Gastrocnemius medialis (tissue), 4 donors: Measurements from ENCODE around the gene ASPHD2. TPM values are rescaled to one million over a fixed set of nuclear protein-coding genes. Genes with fewer than 3 reads are reported as not detected.

Experiments
- ATAC-seq, 2 donors: fragments of 150-250 bp; one replicate each; pipeline ENCODE4 v1.9.1; 2016
- DNase-seq, 2 donors: peaks; one replicate each; pipeline ENCODE4 v3.0.0-alpha.2; 2019
- H3K27ac ChIP-seq, 4 donors: fragments of 200-600 bp; sonication (generic); 1 replicate in 1 of 4; 2 replicates in 3 of 4; pipeline ENCODE4 v1.5.1; 2016 to 2018; ENCODE audit warnings: mild to moderate bottlenecking in 2 of 4, moderate library complexity in 1 of 4
- H3K27me3 ChIP-seq, 3 donors: fragments of 200-600 bp; sonication (generic) in 2 of 3; 1 replicate in 1 of 3; 2 replicates in 2 of 3; pipeline versions ENCODE4 v1.5.1 to v1.6.0; 2016 to 2019; ENCODE audit warnings: mild to moderate bottlenecking in 1 of 3, moderate library complexity in 1 of 3
- H3K36me3 ChIP-seq, 2 donors: fragments of 200-600 bp; sonication (generic) in 1 of 2; one replicate each; pipeline ENCODE4 v1.5.1; 2017 to 2018
- H3K4me1 ChIP-seq, 2 donors: fragments of 200-600 bp; sonication (generic) in 1 of 2; one replicate each; pipeline ENCODE4 v1.5.1; 2016 to 2017; ENCODE audit warnings: mild to moderate bottlenecking in 2 of 2
- H3K4me3 ChIP-seq, 4 donors: fragments of 200-600 bp; sonication (generic) in 3 of 4; 1 replicate in 1 of 4; 2 replicates in 3 of 4; pipeline ENCODE4 v1.5.1; 2016 to 2019; ENCODE audit warnings: mild to moderate bottlenecking in 2 of 4
- H3K9me3 ChIP-seq, 3 donors: fragments of 200-600 bp; sonication (generic) in 2 of 3; 1 replicate in 1 of 3; 2 replicates in 2 of 3; pipeline ENCODE4 v1.5.1; 2016 to 2019
- POLR2A ChIP-seq, 2 donors: fragments of 450-650 bp; IDR thresholded peaks; one replicate each; pipeline ENCODE4 v1.6.1; 2017; ENCODE audit warnings: antibody characterized with exemption in 2 of 2, mild to moderate bottlenecking in 2 of 2, moderate library complexity in 2 of 2
- in situ Hi-C, 4 donors: fragments of 200-750 bp; cut with MboI; loops; one replicate each; pipeline versions ENCODE4 v1.15.0 to v1.8.0; 2017; ENCODE audit warnings: low sequenced_read_pairs in 4 of 4
- intact Hi-C: fragments of 100-400 bp; cut with DNase I; formaldehyde crosslinking; loops from one replicate; pipeline ENCODE4 v1.15.1; 2023; ENCODE audit warnings: low total_unique reads
- total RNA-seq, 4 donors: library from RNA; depleted of rRNA; stranded (reverse); fragments of >200 nt; gene quantifications; one replicate each; pipeline versions ENCODE4 v1.1.0 to v1.2.3, GENCODE V29; 2016
- TF ChIP-seq, protein P1 (sequence below), 5 experiments: fragments of 450-650 bp in 3 of 5; fragments of 200-600 bp in 2 of 5; sonication (generic) in 2 of 5; IDR thresholded peaks in 4 of 5; conservative IDR thresholded peaks in 1 of 5; 1 replicate in 4 of 5; 2 replicates in 1 of 5; pipeline ENCODE4 v1.5.1; 2016 to 2019; ENCODE audit warnings: antibody characterized with exemption in 5 of 5, mild to moderate bottlenecking in 3 of 5, moderate library complexity in 3 of 5

ASPHD2 gene
- total RNA-seq, 4 donors from 2014 or later: 0.07 to 0.10 TPM; not detected in 2

DNA sequence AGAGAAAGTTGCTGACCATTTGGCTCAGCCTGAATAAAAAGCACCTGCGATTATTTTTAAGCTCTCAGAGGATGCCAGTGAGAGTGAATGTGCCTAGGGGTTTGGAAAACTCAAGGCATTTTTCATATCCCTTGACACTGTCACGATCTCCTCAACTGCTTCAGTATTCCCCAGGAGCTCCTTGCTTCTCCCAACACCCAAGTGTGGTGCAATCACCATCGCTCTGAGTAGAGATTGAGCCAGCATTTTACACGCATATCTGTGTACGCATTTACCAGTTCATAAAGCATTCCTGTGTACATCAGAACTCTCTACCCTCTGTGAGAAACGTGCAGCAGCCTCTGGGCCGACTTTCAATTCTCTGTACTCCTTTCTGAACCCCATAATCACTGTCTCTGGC is 56.0 kb downstream of the ASPHD2 start:
- intact Hi-C loops: loop anchor here (2.0 kb wide), 1 partner anchor 18 kb away; no protein-coding TSS in a partner anchor
- no peak for DNase-seq
- no peaks in the 10 kb centered on the region for H3K9me3 ChIP-seq
- H3K4me1 ChIP-seq: peaks cover 47 to 50% of the 10 kb centered on the region in 2 donors
- peaks cover 0 to 29% of the 10 kb centered on the region in 2 donors for H3K36me3 ChIP-seq
- no peak for ATAC-seq
- peak overlapping the region in 2 of 4 donors; percentile 76 to 80 for H3K4me3 ChIP-seq
- in situ Hi-C loops: loop anchor here in 2 of 4 donors (10.0 kb wide), 1 partner anchor 100 kb away; no protein-coding TSS in a partner anchor
- no peaks in the 10 kb centered on the region for H3K27me3 ChIP-seq
- peak overlapping the region; percentile 93 to 100 (median 94) for H3K27ac ChIP-seq
- TF ChIP-seq POLR2A (IDR thresholded peaks at IDR 0.05): no peak
- TF ChIP-seq, protein P1, sequence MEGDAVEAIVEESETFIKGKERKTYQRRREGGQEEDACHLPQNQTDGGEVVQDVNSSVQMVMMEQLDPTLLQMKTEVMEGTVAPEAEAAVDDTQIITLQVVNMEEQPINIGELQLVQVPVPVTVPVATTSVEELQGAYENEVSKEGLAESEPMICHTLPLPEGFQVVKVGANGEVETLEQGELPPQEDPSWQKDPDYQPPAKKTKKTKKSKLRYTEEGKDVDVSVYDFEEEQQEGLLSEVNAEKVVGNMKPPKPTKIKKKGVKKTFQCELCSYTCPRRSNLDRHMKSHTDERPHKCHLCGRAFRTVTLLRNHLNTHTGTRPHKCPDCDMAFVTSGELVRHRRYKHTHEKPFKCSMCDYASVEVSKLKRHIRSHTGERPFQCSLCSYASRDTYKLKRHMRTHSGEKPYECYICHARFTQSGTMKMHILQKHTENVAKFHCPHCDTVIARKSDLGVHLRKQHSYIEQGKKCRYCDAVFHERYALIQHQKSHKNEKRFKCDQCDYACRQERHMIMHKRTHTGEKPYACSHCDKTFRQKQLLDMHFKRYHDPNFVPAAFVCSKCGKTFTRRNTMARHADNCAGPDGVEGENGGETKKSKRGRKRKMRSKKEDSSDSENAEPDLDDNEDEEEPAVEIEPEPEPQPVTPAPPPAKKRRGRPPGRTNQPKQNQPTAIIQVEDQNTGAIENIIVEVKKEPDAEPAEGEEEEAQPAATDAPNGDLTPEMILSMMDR (IDR thresholded peaks at IDR 0.05 in 4 of 5, conservative IDR thresholded peaks at IDR 0.05 in 1 of 5): no peak

DNA sequence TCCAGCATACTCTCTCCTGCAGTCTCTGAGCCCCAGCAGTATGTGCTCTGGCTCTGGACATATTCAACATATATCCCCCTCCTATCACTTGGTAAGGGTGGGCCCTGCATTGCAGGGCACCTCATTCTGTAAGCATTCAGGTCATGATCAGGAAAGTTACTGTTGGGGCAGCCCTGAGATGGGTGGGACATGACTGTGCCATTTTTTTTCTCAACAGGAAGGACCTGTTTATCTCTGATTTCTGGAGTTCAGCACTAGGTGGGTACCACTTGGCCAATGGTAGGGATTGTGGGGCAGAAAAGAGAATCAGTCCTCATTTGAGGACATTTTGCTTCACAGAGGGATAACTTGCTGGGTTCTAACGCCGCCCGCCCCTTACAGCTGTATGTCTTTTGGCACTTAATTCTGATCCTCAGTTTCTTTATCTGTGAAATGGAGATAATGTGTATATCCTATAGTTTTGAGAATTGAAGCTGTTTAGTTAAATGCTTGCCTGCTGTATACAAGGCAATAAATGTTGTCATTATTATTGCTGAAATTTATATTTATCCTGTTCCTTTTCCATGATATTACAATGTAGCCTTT is 56.8 kb downstream of the ASPHD2 start:
- in situ Hi-C loops (loop anchor here in 2 of 4 donors (10.0 kb wide), 1 partner anchor 99 kb away; no protein-coding TSS in a partner anchor), intact Hi-C loops (loop anchor here (2.0 kb wide), 1 partner anchor 17 kb away; no protein-coding TSS in a partner anchor)
- TF ChIP-seq, protein P1 (IDR thresholded peaks at IDR 0.05 in 4 of 5, conservative IDR thresholded peaks at IDR 0.05 in 1 of 5): no peak
- TF ChIP-seq POLR2A (IDR thresholded peaks at IDR 0.05): no peak
- Histone ChIP-seq H3K36me3 (peaks cover 0 to 34% of the 10 kb centered on the region in 2 donors), H3K27me3 (no peaks in the 10 kb centered on the region), H3K27ac (peak overlapping the region; percentile 93 to 100 (median 94)), H3K9me3 (no peaks in the 10 kb centered on the region), H3K4me3 (no peak overlapping the region), H3K4me1 (peaks cover 41% of the 10 kb centered on the region in 2 donors)
- DNase-seq: no peak
- ATAC-seq: no peak

DNA sequence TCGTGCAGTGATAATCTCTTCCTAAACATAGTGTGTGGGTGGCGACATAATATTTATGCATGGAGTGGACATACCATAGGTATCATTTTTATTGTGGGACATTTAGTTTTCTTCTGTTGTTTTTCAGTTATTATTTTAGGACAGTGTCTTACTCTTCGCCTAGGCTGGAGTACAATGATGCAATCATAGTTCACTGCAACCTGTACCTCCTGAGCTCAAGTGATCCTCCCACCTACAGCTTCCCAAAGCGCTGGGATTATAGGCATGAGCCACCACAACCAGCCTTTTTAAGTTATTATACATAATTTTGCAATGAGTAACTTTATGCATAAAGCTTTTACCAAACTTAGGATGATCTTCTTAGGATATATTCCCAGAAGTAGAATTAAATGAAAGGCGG is 57.3 kb downstream of the ASPHD2 start:
- intact Hi-C loops (no loop called here), in situ Hi-C loops (loop anchor here in 2 of 4 donors (10.0 kb wide), 1 partner anchor 98 kb away; no protein-coding TSS in a partner anchor)
- no peaks in the 10 kb centered on the region for H3K27me3 ChIP-seq
- H3K4me1 ChIP-seq: peaks cover 36% of the 10 kb centered on the region in 2 donors
- H3K9me3 ChIP-seq: no peaks in the 10 kb centered on the region
- peak overlapping the region; percentile 93 to 100 (median 94) for H3K27ac ChIP-seq
- ATAC-seq: no peak
- no peak overlapping the region for H3K4me3 ChIP-seq
- H3K36me3 ChIP-seq: peaks cover 1 to 39% of the 10 kb centered on the region in 2 donors
- no peak for DNase-seq
- TF ChIP-seq, protein P1 (IDR thresholded peaks at IDR 0.05 in 4 of 5, conservative IDR thresholded peaks at IDR 0.05 in 1 of 5): no peak
- TF ChIP-seq POLR2A (IDR thresholded peaks at IDR 0.05): no peak

DNA sequence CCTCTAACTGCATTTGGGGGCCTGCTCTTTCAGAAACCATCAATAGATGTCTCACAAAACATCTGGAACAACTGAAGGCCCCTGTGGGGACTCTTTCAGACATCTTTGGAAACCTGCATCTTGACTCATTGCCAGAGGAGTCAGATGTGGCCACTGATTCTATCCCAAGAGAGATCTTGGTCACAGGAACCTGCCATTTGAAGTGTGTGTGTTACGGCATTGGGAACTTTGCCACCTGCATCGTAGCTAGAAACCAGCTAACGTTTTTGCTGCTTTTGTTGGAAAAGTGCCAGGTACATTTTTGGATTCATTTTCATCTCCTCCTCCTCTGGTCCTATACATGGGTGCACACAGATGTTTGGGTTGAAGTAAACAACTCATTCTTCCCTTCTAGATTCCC is 58.9 kb downstream of the ASPHD2 start:
- in situ Hi-C loops: loop anchor here in 2 of 4 donors (10.0 kb wide), 1 partner anchor 97 kb away; no protein-coding TSS in a partner anchor
- intact Hi-C loops: no loop called here
- H3K36me3 ChIP-seq: peaks cover 3 to 55% of the 10 kb centered on the region in 2 donors

More for the DNA sequence above, 58.9 kb downstream of the ASPHD2 start:
- no peak for ATAC-seq
- TF ChIP-seq, protein P1 (IDR thresholded peaks at IDR 0.05 in 4 of 5, conservative IDR thresholded peaks at IDR 0.05 in 1 of 5): no peak
- no peak for TF ChIP-seq POLR2A (IDR thresholded peaks at IDR 0.05)
- Histone ChIP-seq H3K4me3 (no peak overlapping the region), H3K9me3 (no peaks in the 10 kb centered on the region), H3K4me1 (peaks cover 20% of the 10 kb centered on the region in 2 donors), H3K27ac (peak overlapping the region in 1 of 4 donors; percentile 34), H3K27me3 (no peaks in the 10 kb centered on the region)
- DNase-seq: no peak
